Neural cell (in vitro differentiated cells): Measurements from ENCODE around the gene ASIP.

ENCODE experiments used
- EP300 ChIP-seq: fragments of 450-650 bp; conservative IDR thresholded peaks from 2 replicates; pipeline ENCODE4 v1.6.1; 2014; ENCODE audit warnings: antibody characterized with exemption, mild to moderate bottlenecking, moderate library complexity; ENCODE audit not compliant: poor library complexity, severe bottlenecking
- POLR2AphosphoS5 ChIP-seq: IDR thresholded peaks from 2 replicates; pipeline ENCODE4 v1.6.1; 2012
- RAD21 ChIP-seq: fragments of 450-650 bp; conservative IDR thresholded peaks from 2 replicates; pipeline ENCODE4 v1.6.1; 2014; ENCODE audit warnings: antibody characterized with exemption, mild to moderate bottlenecking, moderate library complexity
- TF ChIP-seq, protein P1 (sequence below): fragments of 450-650 bp; IDR thresholded peaks from 2 replicates; pipeline ENCODE4 v1.5.1; 2014; ENCODE audit warnings: antibody characterized with exemption, mild to moderate bottlenecking, moderate library complexity; ENCODE audit not compliant: poor library complexity, severe bottlenecking

DNA sequence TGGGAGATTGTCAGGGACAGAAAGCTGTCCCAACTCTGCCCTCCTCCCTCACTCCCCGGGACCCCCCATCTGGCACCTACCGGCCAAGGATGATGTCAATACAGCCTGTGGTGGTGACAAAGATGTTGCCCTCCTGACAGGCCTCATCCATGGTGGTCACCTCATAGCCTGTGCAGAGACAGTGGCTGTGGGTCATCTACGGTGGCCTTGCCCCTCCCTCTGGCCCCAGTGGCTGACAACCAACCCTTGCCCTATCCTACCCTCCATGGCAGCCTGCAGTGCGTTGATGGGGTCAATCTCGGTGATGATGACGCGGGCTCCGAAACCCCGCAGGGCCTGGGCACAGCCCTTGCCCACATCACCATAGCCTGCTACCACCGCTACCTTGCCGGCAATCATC is 49.2 kb downstream of the ASIP start:
- TF ChIP-seq, protein P1, sequence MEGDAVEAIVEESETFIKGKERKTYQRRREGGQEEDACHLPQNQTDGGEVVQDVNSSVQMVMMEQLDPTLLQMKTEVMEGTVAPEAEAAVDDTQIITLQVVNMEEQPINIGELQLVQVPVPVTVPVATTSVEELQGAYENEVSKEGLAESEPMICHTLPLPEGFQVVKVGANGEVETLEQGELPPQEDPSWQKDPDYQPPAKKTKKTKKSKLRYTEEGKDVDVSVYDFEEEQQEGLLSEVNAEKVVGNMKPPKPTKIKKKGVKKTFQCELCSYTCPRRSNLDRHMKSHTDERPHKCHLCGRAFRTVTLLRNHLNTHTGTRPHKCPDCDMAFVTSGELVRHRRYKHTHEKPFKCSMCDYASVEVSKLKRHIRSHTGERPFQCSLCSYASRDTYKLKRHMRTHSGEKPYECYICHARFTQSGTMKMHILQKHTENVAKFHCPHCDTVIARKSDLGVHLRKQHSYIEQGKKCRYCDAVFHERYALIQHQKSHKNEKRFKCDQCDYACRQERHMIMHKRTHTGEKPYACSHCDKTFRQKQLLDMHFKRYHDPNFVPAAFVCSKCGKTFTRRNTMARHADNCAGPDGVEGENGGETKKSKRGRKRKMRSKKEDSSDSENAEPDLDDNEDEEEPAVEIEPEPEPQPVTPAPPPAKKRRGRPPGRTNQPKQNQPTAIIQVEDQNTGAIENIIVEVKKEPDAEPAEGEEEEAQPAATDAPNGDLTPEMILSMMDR = no peak
- TF ChIP-seq POLR2AphosphoS5 (no peak), EP300 (no peak), RAD21 (no peak)
